NCI-H146 (cell line): ENCODE data around the gene ASCL4.

ENCODE experiments used
- DNase-seq: peaks from one replicate; lab custom pipeline; 2025; lab: John Stamatoyannopoulos, UW

ASCL4 gene

DNA sequence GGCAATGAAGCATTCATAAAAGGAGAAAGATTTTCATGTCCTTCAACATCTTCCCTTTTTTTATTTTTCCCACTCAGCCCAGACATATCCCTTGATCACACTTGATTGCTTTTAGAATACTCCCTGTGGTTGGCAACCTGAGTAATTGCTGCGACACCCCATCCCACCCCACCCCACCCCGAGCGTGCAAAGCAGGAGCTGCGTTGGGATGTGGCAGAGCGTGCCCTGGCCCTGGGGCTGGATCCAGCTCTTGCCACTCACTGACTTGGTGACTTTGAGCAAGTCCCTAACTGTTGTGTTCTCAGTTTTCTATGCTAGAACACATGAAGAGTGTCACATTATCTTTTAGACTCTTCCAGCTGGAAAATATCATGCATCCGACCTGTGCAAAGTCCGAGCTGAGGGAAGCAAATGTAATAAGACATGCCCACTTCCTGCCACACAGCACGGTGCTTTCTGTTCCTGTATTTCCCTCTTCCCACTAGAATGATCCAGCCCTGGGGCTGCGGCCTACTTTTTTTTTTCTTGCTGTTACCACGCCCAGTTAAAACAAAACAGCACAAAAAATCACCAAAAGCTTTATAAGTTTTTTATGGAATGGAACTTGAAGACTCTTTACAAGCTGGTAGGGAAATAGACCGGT lies 4.0 kb downstream of the ASCL4 start:
- no peak for DNase-seq

- DNase-seq, result no peak
These were observed 4.8 kb downstream of the ASCL4 start for GRCh38 chr12:107779077-107779831.

- no peak for DNase-seq
These were observed 5.8 kb downstream of the ASCL4 start for GRCh38 chr12:107780298-107780697.

GRCh38 chr12:107782067-107782466 lies 7.6 kb downstream of the ASCL4 start:
- no peak for DNase-seq

DNA sequence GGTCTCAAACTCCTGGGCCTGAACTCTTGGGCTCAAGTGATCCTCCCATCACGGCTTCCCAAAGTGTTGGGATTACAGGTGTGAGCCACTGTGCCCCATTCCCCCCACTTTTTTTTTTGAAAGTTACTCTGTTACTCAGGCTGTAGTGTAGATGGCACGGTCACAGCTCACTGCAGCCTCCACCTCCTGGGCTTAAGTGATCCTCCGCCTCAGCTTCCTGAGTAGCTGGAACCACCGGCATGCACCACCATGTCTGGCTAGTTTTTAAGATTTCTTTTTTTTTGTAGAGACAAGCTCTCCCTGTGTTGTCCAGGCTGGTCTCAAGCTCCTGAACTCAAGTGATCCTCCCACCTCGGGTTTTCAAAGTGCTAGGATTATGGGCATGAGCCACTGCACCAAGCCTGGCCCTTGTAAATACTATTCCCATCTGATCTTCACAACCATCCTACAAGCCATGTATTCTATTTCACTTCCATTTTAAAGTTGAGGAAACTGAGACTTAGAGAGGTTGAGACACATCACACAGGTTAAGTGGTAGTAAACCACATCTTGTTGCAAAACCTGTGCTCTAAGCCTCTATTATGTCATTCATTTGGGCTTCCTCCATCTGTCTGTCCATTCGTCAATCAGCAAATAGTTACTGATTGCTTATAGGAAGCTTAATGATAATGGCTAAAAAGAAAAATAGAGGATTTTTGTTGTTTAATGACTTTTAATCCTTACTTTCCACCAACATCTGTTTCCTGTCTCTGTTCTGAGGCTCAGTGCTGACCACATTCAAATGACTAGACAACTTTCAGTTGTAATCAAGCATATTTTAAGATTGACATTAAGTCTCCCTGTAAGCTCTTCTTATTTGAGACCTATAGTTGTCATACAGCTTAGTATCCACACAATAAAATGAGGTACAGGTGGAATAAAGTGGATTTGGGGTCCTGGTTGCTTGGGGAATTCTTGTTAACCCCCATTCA lies 9.2 kb downstream of the ASCL4 start:
- no peak for DNase-seq

GRCh38 chr12:107788281-107788680 lies 13.8 kb downstream of the ASCL4 start:
- DNase-seq, result no peak

DNA sequence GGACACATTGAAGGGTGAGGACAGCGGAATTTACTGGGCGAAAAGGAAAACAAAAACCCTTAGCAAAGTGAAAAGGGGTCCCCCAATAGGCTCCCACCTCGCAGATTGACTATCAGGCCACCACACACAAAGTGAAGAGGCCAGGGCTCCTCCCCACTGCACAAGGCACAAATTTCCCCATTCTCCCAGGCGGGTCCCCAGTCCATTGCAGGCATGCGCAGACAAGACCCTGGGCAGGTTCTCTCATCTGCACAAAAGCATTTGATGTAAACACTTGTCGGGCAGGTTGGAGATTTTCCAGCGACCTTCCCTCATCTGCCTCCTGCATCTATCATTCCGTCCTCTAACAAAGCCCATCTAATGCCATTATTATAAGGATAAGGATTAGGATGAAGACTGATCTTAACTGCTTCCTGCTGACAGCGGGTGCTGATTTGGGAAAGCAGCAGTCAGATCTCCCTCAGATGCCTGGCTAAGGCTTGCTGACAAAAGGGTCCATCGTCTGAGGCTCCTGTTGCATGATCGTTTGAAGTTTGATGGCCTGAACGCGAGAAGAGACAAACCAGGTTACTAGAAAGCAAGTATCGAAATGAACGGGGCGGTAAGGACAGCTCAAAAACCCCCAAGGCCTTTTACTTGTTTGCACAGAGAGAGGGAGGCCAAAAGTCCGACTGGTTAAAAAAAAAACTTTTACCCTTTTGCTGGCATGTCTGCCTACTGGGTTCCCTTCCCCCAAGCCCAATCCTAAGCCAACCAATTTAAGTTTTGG lies 14.4 kb downstream of the ASCL4 start:
- DNase-seq, result no peak

GRCh38 chr12:107791465-107792089 lies 17.1 kb downstream of the ASCL4 start:
- no peak for DNase-seq

DNA sequence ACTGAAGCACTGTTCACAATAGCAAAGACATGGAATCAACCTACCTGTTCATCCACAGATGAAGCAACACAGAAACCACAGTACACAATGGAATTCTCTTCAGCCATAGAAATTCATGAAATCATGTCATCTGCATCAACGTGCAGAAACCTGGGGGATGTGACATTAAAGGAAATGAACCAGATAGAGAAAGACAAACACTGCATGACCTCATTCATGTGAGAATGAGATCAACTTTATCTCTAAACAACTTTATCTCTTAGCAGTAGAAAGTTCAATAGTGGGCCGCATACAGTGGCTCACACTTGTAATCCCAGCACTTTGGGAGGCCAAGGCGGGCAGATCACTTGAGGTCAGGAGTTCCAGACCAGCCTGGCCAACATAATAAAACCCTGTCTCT lies 19.9 kb downstream of the ASCL4 start:
- DNase-seq, result no peak

DNA sequence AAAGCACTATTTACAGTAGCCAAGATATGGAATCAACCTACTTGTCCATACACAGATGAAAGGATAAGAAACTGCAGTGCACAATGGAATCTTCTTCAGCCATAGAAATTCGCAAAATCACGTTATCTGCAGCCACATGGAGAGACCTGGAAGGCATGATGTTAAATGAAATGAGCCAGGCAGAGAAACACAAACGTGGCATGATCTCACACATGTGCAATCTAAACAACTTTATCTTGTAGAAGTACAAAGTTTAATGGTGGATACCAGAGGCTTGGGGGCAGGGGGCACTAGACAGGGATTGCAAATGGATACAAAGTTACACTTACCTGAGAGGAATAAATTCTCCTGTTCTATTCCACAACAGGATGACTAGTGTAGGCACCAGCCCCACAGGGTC lies 24.1 kb downstream of the ASCL4 start:
- DNase-seq, result no peak

GRCh38 chr12:107801150-107801549 lies 26.6 kb downstream of the ASCL4 start:
- no peak for DNase-seq

- DNase-seq, result no peak
These were observed 28.6 kb downstream of the ASCL4 start for GRCh38 chr12:107803092-107803491.

DNA sequence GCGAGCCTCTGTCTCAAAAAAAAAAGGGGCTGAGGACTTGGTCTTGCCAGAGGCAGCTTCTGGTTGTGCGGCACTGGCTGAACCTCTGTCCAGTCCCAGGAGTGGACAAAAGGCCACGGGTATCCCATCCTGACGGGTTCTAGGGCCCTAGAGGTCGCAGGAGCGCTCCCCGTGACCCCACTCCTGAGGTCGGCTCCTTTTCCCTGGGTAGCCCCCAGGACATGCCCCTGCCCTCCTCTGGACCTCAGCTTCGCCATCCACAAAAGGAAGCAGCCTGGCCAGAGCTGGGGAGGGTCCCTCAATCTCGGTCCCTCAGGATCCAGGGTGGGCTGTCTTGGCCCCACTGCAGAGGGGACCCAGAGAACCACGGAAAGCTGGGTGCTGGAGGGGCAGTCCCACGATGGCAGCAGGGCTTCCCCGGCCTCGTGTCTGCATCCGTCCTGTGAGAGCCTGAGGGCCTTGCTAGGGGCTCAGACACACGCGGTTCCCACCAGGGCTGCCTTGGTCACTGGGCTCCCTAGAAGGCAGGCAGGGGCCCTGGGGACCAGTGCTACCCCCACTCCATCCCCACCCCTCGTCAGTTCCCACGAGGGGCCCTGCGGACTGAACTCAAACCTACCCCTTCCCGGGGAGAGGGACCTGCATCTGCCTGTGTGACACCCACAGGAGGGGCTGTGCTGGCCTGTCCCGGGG lies 31.1 kb downstream of the ASCL4 start:
- DNase-seq, result no peak

- DNase-seq, result no peak
These were observed 33.1 kb downstream of the ASCL4 start for GRCh38 chr12:107807471-107808150.

GRCh38 chr12:107817250-107817649 lies 42.7 kb downstream of the ASCL4 start:
- no peak for DNase-seq

GRCh38 chr12:107818984-107819383 lies 44.5 kb downstream of the ASCL4 start:
- DNase-seq, result no peak

- DNase-seq, result no peak
These were observed 47.9 kb downstream of the ASCL4 start for GRCh38 chr12:107822356-107822755.
